Measurements from ENCODE around the gene DNAJC25.

DNA sequence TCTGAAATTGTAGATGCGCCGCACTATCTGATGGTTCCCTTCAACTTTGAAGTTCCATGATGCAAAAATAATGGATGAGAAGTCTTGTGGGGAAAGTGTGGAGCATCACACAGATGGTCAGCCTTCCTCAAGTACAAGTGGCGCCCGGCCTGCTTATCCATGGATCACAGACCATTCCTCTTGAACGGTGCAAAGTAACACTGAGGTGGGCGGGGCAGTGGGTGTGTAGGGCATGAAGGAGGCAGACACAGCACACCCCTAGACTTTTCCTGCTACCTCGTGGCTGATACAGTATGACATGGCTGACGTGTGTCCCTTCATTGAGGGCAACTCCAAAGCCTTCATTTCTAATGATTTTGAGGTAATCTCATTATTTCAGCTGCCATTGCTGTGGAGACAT is 27.8 kb downstream of the DNAJC25 start:
- TF ChIP-seq, protein P1, sequence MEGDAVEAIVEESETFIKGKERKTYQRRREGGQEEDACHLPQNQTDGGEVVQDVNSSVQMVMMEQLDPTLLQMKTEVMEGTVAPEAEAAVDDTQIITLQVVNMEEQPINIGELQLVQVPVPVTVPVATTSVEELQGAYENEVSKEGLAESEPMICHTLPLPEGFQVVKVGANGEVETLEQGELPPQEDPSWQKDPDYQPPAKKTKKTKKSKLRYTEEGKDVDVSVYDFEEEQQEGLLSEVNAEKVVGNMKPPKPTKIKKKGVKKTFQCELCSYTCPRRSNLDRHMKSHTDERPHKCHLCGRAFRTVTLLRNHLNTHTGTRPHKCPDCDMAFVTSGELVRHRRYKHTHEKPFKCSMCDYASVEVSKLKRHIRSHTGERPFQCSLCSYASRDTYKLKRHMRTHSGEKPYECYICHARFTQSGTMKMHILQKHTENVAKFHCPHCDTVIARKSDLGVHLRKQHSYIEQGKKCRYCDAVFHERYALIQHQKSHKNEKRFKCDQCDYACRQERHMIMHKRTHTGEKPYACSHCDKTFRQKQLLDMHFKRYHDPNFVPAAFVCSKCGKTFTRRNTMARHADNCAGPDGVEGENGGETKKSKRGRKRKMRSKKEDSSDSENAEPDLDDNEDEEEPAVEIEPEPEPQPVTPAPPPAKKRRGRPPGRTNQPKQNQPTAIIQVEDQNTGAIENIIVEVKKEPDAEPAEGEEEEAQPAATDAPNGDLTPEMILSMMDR (IDR thresholded peaks at IDR 0.05; ENCODE audit: insufficient read depth, low read length, poor library complexity, severe bottlenecking), result no peak
- no peak for TF ChIP-seq EZH2phosphoT487 (conservative IDR thresholded peaks at IDR 0.05; ENCODE audit: low read length)

Data from SU-DHL-6 (cell line).